Mammary epithelial cell (primary cell): ENCODE measurements around the gene COL23A1.

Source experiments
- EZH2 ChIP-seq: IDR thresholded peaks from 2 replicates; pipeline ENCODE4 v1.6.1; 2012; ENCODE audit warnings: low read length, inconsistent platforms, borderline replicate concordance
- TF ChIP-seq, protein P1 (sequence below), 2 donors: IDR thresholded peaks in 1 of 2; conservative IDR thresholded peaks in 1 of 2; 2 replicates each; pipeline ENCODE4 v1.5.1; 2011 to 2012; ENCODE audit warnings: inconsistent platforms in 2 of 2, low read length in 2 of 2, mild to moderate bottlenecking in 2 of 2, control low read depth in 1 of 2, low read depth in 1 of 2; ENCODE audit not compliant: insufficient read depth in 1 of 2; ENCODE audit errors: extremely low read depth in 1 of 2

GRCh38 chr5:178561746-178562264, 28.4 kb downstream of the COL23A1 start:
- TF ChIP-seq, protein P1, sequence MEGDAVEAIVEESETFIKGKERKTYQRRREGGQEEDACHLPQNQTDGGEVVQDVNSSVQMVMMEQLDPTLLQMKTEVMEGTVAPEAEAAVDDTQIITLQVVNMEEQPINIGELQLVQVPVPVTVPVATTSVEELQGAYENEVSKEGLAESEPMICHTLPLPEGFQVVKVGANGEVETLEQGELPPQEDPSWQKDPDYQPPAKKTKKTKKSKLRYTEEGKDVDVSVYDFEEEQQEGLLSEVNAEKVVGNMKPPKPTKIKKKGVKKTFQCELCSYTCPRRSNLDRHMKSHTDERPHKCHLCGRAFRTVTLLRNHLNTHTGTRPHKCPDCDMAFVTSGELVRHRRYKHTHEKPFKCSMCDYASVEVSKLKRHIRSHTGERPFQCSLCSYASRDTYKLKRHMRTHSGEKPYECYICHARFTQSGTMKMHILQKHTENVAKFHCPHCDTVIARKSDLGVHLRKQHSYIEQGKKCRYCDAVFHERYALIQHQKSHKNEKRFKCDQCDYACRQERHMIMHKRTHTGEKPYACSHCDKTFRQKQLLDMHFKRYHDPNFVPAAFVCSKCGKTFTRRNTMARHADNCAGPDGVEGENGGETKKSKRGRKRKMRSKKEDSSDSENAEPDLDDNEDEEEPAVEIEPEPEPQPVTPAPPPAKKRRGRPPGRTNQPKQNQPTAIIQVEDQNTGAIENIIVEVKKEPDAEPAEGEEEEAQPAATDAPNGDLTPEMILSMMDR (conservative IDR thresholded peaks at IDR 0.05 in 1 of 2, IDR thresholded peaks at IDR 0.05 in 1 of 2; ENCODE audit: extremely low read depth in 1 of 2, insufficient read depth in 1 of 2, low read depth in 1 of 2, low read length in 2 of 2): no peak
- no peak for TF ChIP-seq EZH2
